Measurements from ENCODE around the gene SRD5A2. TPM values are rescaled to one million over a fixed set of nuclear protein-coding genes. Genes with fewer than 3 reads are reported as not detected.

The SRD5A2 gene
- total and polyA plus RNA-seq, 4 donors: 2.3 to 23.3 (median 2.9) TPM; not detected in 1

DNA sequence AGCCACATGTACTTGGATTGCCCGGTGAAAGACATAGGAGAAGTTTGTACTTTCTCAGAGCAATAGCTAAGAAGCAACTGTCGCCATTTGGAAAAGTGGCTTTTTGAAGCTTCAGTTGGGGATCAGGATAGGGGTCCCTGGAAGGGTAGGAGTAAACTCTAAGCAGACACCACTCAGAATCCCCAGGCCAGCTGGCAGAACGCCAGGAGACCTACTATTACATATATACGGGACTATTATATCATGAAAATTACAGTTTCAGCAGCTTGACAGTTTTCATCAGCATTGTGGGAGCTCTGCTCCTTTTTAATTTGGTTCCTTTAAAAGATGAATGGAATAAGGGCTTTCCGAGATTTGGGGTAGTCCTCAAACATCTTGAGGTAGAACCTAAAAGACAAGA is 54.9 kb downstream of the SRD5A2 start:
- Histone ChIP-seq H3K36me3 (ENCODE audit: control insufficient read depth in 4 of 4, insufficient read depth in 3 of 4, low read depth in 1 of 4, low read length in 3 of 4) (peaks cover 0 to 29% (median 3%) of the 10 kb centered on the region in 4 donors), H3K4me3 (ENCODE audit: low read depth in 1 of 3, low read length in 3 of 3) (no peak overlapping the region), H3K27me3 (ENCODE audit: control insufficient read depth in 4 of 4, insufficient read depth in 4 of 4, low read length in 3 of 4) (no peaks in the 10 kb centered on the region), H3K9me3 (ENCODE audit: control insufficient read depth in 4 of 4, low read length in 3 of 4) (no peaks in the 10 kb centered on the region), H3K4me1 (ENCODE audit: control insufficient read depth in 4 of 4, insufficient read depth in 4 of 4, low read length in 3 of 4) (peaks cover 0 to 14% (median 3%) of the 10 kb centered on the region in 4 donors), H3K9ac (ENCODE audit: low read depth in 1 of 2, low read length in 2 of 2) (no peak overlapping the region), H3K27ac (ENCODE audit: low read depth in 1 of 2, low read length in 2 of 2) (no peak overlapping the region)
- TF ChIP-seq, protein P1, sequence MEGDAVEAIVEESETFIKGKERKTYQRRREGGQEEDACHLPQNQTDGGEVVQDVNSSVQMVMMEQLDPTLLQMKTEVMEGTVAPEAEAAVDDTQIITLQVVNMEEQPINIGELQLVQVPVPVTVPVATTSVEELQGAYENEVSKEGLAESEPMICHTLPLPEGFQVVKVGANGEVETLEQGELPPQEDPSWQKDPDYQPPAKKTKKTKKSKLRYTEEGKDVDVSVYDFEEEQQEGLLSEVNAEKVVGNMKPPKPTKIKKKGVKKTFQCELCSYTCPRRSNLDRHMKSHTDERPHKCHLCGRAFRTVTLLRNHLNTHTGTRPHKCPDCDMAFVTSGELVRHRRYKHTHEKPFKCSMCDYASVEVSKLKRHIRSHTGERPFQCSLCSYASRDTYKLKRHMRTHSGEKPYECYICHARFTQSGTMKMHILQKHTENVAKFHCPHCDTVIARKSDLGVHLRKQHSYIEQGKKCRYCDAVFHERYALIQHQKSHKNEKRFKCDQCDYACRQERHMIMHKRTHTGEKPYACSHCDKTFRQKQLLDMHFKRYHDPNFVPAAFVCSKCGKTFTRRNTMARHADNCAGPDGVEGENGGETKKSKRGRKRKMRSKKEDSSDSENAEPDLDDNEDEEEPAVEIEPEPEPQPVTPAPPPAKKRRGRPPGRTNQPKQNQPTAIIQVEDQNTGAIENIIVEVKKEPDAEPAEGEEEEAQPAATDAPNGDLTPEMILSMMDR (IDR thresholded peaks at IDR 0.05; ENCODE audit: low read depth, low read length, missing input control): no peak
- no peak for TF ChIP-seq HNF4G (IDR thresholded peaks at IDR 0.05)
- TF ChIP-seq, protein P2, sequence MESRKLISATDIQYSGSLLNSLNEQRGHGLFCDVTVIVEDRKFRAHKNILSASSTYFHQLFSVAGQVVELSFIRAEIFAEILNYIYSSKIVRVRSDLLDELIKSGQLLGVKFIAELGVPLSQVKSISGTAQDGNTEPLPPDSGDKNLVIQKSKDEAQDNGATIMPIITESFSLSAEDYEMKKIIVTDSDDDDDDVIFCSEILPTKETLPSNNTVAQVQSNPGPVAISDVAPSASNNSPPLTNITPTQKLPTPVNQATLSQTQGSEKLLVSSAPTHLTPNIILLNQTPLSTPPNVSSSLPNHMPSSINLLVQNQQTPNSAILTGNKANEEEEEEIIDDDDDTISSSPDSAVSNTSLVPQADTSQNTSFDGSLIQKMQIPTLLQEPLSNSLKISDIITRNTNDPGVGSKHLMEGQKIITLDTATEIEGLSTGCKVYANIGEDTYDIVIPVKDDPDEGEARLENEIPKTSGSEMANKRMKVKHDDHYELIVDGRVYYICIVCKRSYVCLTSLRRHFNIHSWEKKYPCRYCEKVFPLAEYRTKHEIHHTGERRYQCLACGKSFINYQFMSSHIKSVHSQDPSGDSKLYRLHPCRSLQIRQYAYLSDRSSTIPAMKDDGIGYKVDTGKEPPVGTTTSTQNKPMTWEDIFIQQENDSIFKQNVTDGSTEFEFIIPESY (IDR thresholded peaks at IDR 0.05): no peak
- TF ChIP-seq EGR1 (IDR thresholded peaks at IDR 0.05; ENCODE audit: low read depth in 2 of 2): no peak
- WGBS: 73% methylated on average over 5 of the region's 5 CpGs
- no peak for DNase-seq (ENCODE audit: low spot score)

DNA sequence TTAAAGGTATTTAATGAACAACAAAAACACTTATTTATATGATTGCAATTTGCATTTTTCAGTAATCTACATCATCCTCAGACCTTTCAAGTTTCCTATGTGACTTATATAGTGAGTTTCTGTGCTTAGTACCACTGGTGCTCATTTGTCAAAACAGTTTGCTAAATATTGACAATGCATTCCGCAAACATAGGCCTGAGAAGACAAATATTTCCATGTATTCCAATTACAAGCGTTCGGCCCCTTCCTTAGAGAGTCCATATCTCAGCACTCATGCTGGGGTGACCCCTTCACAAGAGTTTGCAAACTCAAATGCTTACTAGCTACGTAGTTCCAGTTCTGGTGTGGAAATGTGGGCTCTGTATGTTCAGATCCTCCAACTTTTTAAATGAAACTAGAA is 56.1 kb downstream of the SRD5A2 start:
- WGBS: 48% methylated on average over 4 of the region's 4 CpGs
- Histone ChIP-seq H3K27ac (ENCODE audit: low read depth in 1 of 2, low read length in 2 of 2) (no peak overlapping the region), H3K4me3 (ENCODE audit: low read depth in 1 of 3, low read length in 3 of 3) (no peak overlapping the region), H3K27me3 (ENCODE audit: control insufficient read depth in 4 of 4, insufficient read depth in 4 of 4, low read length in 3 of 4) (no peaks in the 10 kb centered on the region), H3K4me1 (ENCODE audit: control insufficient read depth in 4 of 4, insufficient read depth in 4 of 4, low read length in 3 of 4) (peaks cover 0 to 13% (median 3%) of the 10 kb centered on the region in 4 donors), H3K9ac (ENCODE audit: low read depth in 1 of 2, low read length in 2 of 2) (no peak overlapping the region), H3K36me3 (ENCODE audit: control insufficient read depth in 4 of 4, insufficient read depth in 3 of 4, low read depth in 1 of 4, low read length in 3 of 4) (peaks cover 0 to 27% (median 3%) of the 10 kb centered on the region in 4 donors), H3K9me3 (ENCODE audit: control insufficient read depth in 4 of 4, low read length in 3 of 4) (no peaks in the 10 kb centered on the region)
- TF ChIP-seq RXRA (IDR thresholded peaks at IDR 0.05): peak in 1 of 2 donors; percentile 7
- TF ChIP-seq, protein P1 (IDR thresholded peaks at IDR 0.05; ENCODE audit: low read depth, low read length, missing input control): no peak
- no peak for DNase-seq (ENCODE audit: low spot score)

DNA sequence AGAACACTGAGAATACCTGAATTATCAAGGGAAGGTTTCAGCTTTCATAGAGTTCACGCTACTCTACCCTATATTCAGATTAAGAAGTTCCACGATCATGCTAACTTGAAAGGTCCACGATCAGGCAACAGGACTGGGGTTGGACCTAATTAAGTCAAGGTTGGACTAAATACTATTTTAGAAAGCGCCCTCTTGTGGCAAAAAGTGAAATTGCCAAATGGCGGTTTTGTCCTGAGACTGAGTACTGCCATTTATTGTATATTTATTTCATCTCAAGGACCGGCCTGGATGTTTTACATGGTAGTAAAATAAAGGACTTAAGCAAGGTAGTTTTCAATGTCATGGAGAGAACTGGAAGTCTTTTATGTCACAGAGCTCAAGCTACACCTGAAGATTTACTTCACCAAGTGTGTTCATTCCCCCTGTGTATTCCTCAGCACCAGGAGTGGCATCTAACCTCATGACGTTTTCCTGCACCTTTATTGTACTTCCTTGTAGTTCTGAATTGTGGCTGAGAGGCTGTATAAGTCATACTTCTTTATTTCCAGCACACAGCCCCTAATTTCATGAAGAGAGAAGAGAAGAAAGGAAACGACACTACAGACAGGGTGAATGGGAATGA is 56.8 kb downstream of the SRD5A2 start:
- no peak overlapping the region for H3K27ac ChIP-seq (ENCODE audit: low read depth in 1 of 2, low read length in 2 of 2)
- H3K9ac ChIP-seq (ENCODE audit: low read depth in 1 of 2, low read length in 2 of 2): no peak overlapping the region
- no peak for TF ChIP-seq MAX (IDR thresholded peaks at IDR 0.05)
- TF ChIP-seq RXRA (IDR thresholded peaks at IDR 0.05): no peak
- no peak for TF ChIP-seq REST (IDR thresholded peaks at IDR 0.05)
- TF ChIP-seq, protein P1 (IDR thresholded peaks at IDR 0.05; ENCODE audit: low read depth, low read length, missing input control): peak; percentile 70
- peak; percentile 57 to 80 for TF ChIP-seq RAD21 (IDR thresholded peaks at IDR 0.05)
- TF ChIP-seq SP1 (IDR thresholded peaks at IDR 0.05): no peak
- no peak for TF ChIP-seq JUND (IDR thresholded peaks at IDR 0.05)
- H3K4me1 ChIP-seq (ENCODE audit: control insufficient read depth in 4 of 4, insufficient read depth in 4 of 4, low read length in 3 of 4): peaks cover 0 to 9% (median 3%) of the 10 kb centered on the region in 4 donors
- H3K9me3 ChIP-seq (ENCODE audit: control insufficient read depth in 4 of 4, low read length in 3 of 4): no peaks in the 10 kb centered on the region
- WGBS: 51% methylated on average over 8 of the region's 8 CpGs
- no peaks in the 10 kb centered on the region for H3K27me3 ChIP-seq (ENCODE audit: control insufficient read depth in 4 of 4, insufficient read depth in 4 of 4, low read length in 3 of 4)
- no peak overlapping the region for H3K4me3 ChIP-seq (ENCODE audit: low read depth in 1 of 3, low read length in 3 of 3)
- H3K36me3 ChIP-seq (ENCODE audit: control insufficient read depth in 4 of 4, insufficient read depth in 3 of 4, low read depth in 1 of 4, low read length in 3 of 4): peaks cover 0 to 24% (median 3%) of the 10 kb centered on the region in 4 donors
- peak; percentile 52 for DNase-seq (ENCODE audit: low spot score)
